ENCODE results near the gene TXNRD2.
"Not testable (repeated sequence)": the region's sequence is repeated elsewhere in the genome, so short reads cannot be mapped to it uniquely, and the experiment has no call there.

TXNRD2 gene

GRCh38 chr22:19837915-19838314 lies 103.7 kb downstream of the TXNRD2 start:
- H3K4me3 ChIP-seq (ENCODE audit: low read depth, low read length): no peak overlapping the region
- H3K9me3 ChIP-seq (ENCODE audit: control insufficient read depth, insufficient read depth, low read depth, low read length): no peaks in the 10 kb centered on the region
- no peak overlapping the region for H3K27ac ChIP-seq (ENCODE audit: low read depth, low read length)
- no peak overlapping the region for H3K9ac ChIP-seq (ENCODE audit: low read length)
- H3K36me3 ChIP-seq (ENCODE audit: control insufficient read depth, insufficient read depth, low read length): no peaks in the 10 kb centered on the region
- H3K4me1 ChIP-seq (ENCODE audit: control insufficient read depth, insufficient read depth, low read length): no peaks in the 10 kb centered on the region; the same call in 1 of the 2 replicates
- H3K27me3 ChIP-seq (ENCODE audit: control insufficient read depth, insufficient read depth, low read length): no peaks in the 10 kb centered on the region

- Histone ChIP-seq H3K4me1 (ENCODE audit: control insufficient read depth, insufficient read depth, low read length) (no peaks in the 10 kb centered on the region), H3K9ac (ENCODE audit: low read length) (no peak overlapping the region), H3K4me3 (ENCODE audit: low read depth, low read length) (no peak overlapping the region), H3K27me3 (ENCODE audit: control insufficient read depth, insufficient read depth, low read length) (no peaks in the 10 kb centered on the region), H3K36me3 (ENCODE audit: control insufficient read depth, insufficient read depth, low read length) (no peaks in the 10 kb centered on the region), H3K27ac (ENCODE audit: low read depth, low read length) (no peak overlapping the region), H3K9me3 (ENCODE audit: control insufficient read depth, insufficient read depth, low read depth, low read length) (no peaks in the 10 kb centered on the region)
These were observed 105.1 kb downstream of the TXNRD2 start for GRCh38 chr22:19836512-19836911.

- no peaks in the 10 kb centered on the region for H3K36me3 ChIP-seq (ENCODE audit: control insufficient read depth, insufficient read depth, low read length)
- H3K4me1 ChIP-seq (ENCODE audit: control insufficient read depth, insufficient read depth, low read length): no peaks in the 10 kb centered on the region
- H3K27ac ChIP-seq (ENCODE audit: low read depth, low read length): no peak overlapping the region
- H3K9me3 ChIP-seq (ENCODE audit: control insufficient read depth, insufficient read depth, low read depth, low read length): no peaks in the 10 kb centered on the region
- no peak overlapping the region for H3K9ac ChIP-seq (ENCODE audit: low read length)
- no peak overlapping the region for H3K4me3 ChIP-seq (ENCODE audit: low read depth, low read length)
- no peaks in the 10 kb centered on the region for H3K27me3 ChIP-seq (ENCODE audit: control insufficient read depth, insufficient read depth, low read length)
These were observed 107.0 kb downstream of the TXNRD2 start for GRCh38 chr22:19834599-19834998.

GRCh38 chr22:19833327-19833726 lies 108.3 kb downstream of the TXNRD2 start:
- H3K9ac ChIP-seq (ENCODE audit: low read length); H3K4me3 ChIP-seq (ENCODE audit: low read depth, low read length); H3K4me1 ChIP-seq (ENCODE audit: control insufficient read depth, insufficient read depth, low read length); H3K9me3 ChIP-seq (ENCODE audit: control insufficient read depth, insufficient read depth, low read depth, low read length); H3K27ac ChIP-seq (ENCODE audit: low read depth, low read length); H3K27me3 ChIP-seq (ENCODE audit: control insufficient read depth, insufficient read depth, low read length); H3K36me3 ChIP-seq (ENCODE audit: control insufficient read depth, insufficient read depth, low read length): not testable (repeated sequence)

GRCh38 chr22:19832476-19833108 lies 109.0 kb downstream of the TXNRD2 start:
- Histone ChIP-seq H3K9me3 (ENCODE audit: control insufficient read depth, insufficient read depth, low read depth, low read length) (no peaks in the 10 kb centered on the region), H3K36me3 (ENCODE audit: control insufficient read depth, insufficient read depth, low read length) (no peaks in the 10 kb centered on the region), H3K4me3 (ENCODE audit: low read depth, low read length) (no peak overlapping the region), H3K27ac (ENCODE audit: low read depth, low read length) (no peak overlapping the region), H3K9ac (ENCODE audit: low read length) (no peak overlapping the region), H3K4me1 (ENCODE audit: control insufficient read depth, insufficient read depth, low read length) (no peaks in the 10 kb centered on the region), H3K27me3 (ENCODE audit: control insufficient read depth, insufficient read depth, low read length) (no peaks in the 10 kb centered on the region)

GRCh38 chr22:19831979-19832378 lies 109.6 kb downstream of the TXNRD2 start:
- H3K9me3 ChIP-seq (ENCODE audit: control insufficient read depth, insufficient read depth, low read depth, low read length); H3K4me1 ChIP-seq (ENCODE audit: control insufficient read depth, insufficient read depth, low read length); H3K27me3 ChIP-seq (ENCODE audit: control insufficient read depth, insufficient read depth, low read length); H3K4me3 ChIP-seq (ENCODE audit: low read depth, low read length); H3K9ac ChIP-seq (ENCODE audit: low read length); H3K27ac ChIP-seq (ENCODE audit: low read depth, low read length); H3K36me3 ChIP-seq (ENCODE audit: control insufficient read depth, insufficient read depth, low read length): not testable (repeated sequence)

GRCh38 chr22:19831016-19831415 lies 110.6 kb downstream of the TXNRD2 start:
- Histone ChIP-seq H3K9ac (ENCODE audit: low read length) (no peak overlapping the region), H3K4me1 (ENCODE audit: control insufficient read depth, insufficient read depth, low read length) (no peaks in the 10 kb centered on the region), H3K36me3 (ENCODE audit: control insufficient read depth, insufficient read depth, low read length) (no peaks in the 10 kb centered on the region), H3K9me3 (ENCODE audit: control insufficient read depth, insufficient read depth, low read depth, low read length) (peaks cover 4% of the 10 kb centered on the region; the same call in 1 of the 2 replicates), H3K4me3 (ENCODE audit: low read depth, low read length) (no peak overlapping the region), H3K27ac (ENCODE audit: low read depth, low read length) (no peak overlapping the region), H3K27me3 (ENCODE audit: control insufficient read depth, insufficient read depth, low read length) (no peaks in the 10 kb centered on the region)

GRCh38 chr22:19828035-19828401 lies 113.6 kb downstream of the TXNRD2 start:
- Histone ChIP-seq H3K4me1 (ENCODE audit: control insufficient read depth, insufficient read depth, low read length) (no peaks in the 10 kb centered on the region), H3K27me3 (ENCODE audit: control insufficient read depth, insufficient read depth, low read length) (no peaks in the 10 kb centered on the region), H3K9ac (ENCODE audit: low read length) (no peak overlapping the region), H3K4me3 (ENCODE audit: low read depth, low read length) (no peak overlapping the region), H3K36me3 (ENCODE audit: control insufficient read depth, insufficient read depth, low read length) (no peaks in the 10 kb centered on the region), H3K27ac (ENCODE audit: low read depth, low read length) (no peak overlapping the region), H3K9me3 (ENCODE audit: control insufficient read depth, insufficient read depth, low read depth, low read length) (peaks cover 4% of the 10 kb centered on the region; the same call in 1 of the 2 replicates)

GRCh38 chr22:19827341-19828034 lies 114.1 kb downstream of the TXNRD2 start:
- H3K36me3 ChIP-seq (ENCODE audit: control insufficient read depth, insufficient read depth, low read length): no peaks in the 10 kb centered on the region
- no peaks in the 10 kb centered on the region for H3K4me1 ChIP-seq (ENCODE audit: control insufficient read depth, insufficient read depth, low read length)
- H3K9me3 ChIP-seq (ENCODE audit: control insufficient read depth, insufficient read depth, low read depth, low read length): peaks cover 4% of the 10 kb centered on the region; the same call in 1 of the 2 replicates
- H3K9ac ChIP-seq (ENCODE audit: low read length): no peak overlapping the region
- no peaks in the 10 kb centered on the region for H3K27me3 ChIP-seq (ENCODE audit: control insufficient read depth, insufficient read depth, low read length)
- no peak overlapping the region for H3K27ac ChIP-seq (ENCODE audit: low read depth, low read length)
- no peak overlapping the region for H3K4me3 ChIP-seq (ENCODE audit: low read depth, low read length)

- Histone ChIP-seq H3K27me3 (ENCODE audit: control insufficient read depth, insufficient read depth, low read length) (no peaks in the 10 kb centered on the region), H3K9me3 (ENCODE audit: control insufficient read depth, insufficient read depth, low read depth, low read length) (peaks cover 4% of the 10 kb centered on the region; the same call in 1 of the 2 replicates), H3K27ac (ENCODE audit: low read depth, low read length) (no peak overlapping the region), H3K9ac (ENCODE audit: low read length) (no peak overlapping the region), H3K4me3 (ENCODE audit: low read depth, low read length) (no peak overlapping the region), H3K36me3 (ENCODE audit: control insufficient read depth, insufficient read depth, low read length) (no peaks in the 10 kb centered on the region), H3K4me1 (ENCODE audit: control insufficient read depth, insufficient read depth, low read length) (no peaks in the 10 kb centered on the region)
These were observed 115.0 kb downstream of the TXNRD2 start for GRCh38 chr22:19826619-19826950.

GRCh38 chr22:19825904-19826618 lies 115.6 kb downstream of the TXNRD2 start:
- Histone ChIP-seq H3K4me3 (ENCODE audit: low read depth, low read length) (no peak overlapping the region), H3K9ac (ENCODE audit: low read length) (no peak overlapping the region), H3K27me3 (ENCODE audit: control insufficient read depth, insufficient read depth, low read length) (no peaks in the 10 kb centered on the region), H3K27ac (ENCODE audit: low read depth, low read length) (no peak overlapping the region), H3K9me3 (ENCODE audit: control insufficient read depth, insufficient read depth, low read depth, low read length) (peaks cover 4% of the 10 kb centered on the region; the same call in 1 of the 2 replicates), H3K36me3 (ENCODE audit: control insufficient read depth, insufficient read depth, low read length) (no peaks in the 10 kb centered on the region), H3K4me1 (ENCODE audit: control insufficient read depth, insufficient read depth, low read length) (no peaks in the 10 kb centered on the region)
